ENCODE data around the gene ANXA2R.

- TF ChIP-seq SUZ12 (IDR thresholded peaks at IDR 0.05) (no peak), ELF4 (IDR thresholded peaks at IDR 0.05) (no peak)
These were observed 21.4 kb upstream of the ANXA2R start for GRCh38 chr5:43061352-43062075.
